H1 (cell line): Measurements from ENCODE around the gene TRAF3IP3.

Source experiments
- EP300 ChIP-seq, 2 experiments: IDR thresholded peaks; 1 replicate in 1 of 2; 2 replicates in 1 of 2; pipeline ENCODE4 v1.6.1; 2011 to 2012; ENCODE audit warnings: low read depth in 2 of 2, low read length in 2 of 2, mild to moderate bottlenecking in 2 of 2, borderline replicate concordance in 1 of 2, inconsistent platforms in 1 of 2, moderate library complexity in 1 of 2
- JUN ChIP-seq: IDR thresholded peaks from 2 replicates; pipeline ENCODE4 v1.6.1; 2011; ENCODE audit warnings: low read depth, mild to moderate bottlenecking, improper control_type of control experiment, low read length
- JUND ChIP-seq: IDR thresholded peaks from 2 replicates; pipeline ENCODE4 v1.6.1; 2011; ENCODE audit warnings: mild to moderate bottlenecking, improper control_type of control experiment, low read length

GRCh38 chr1:209823143-209824041, 67.5 kb downstream of the TRAF3IP3 start:
- TF ChIP-seq JUN (no peak), JUND (no peak), EP300 (IDR thresholded peaks at IDR 0.05; ENCODE audit: borderline replicate concordance in 1 of 2, low read depth in 2 of 2, low read length in 2 of 2) (no peak)
